IPS-NIHi7 (cell line): Measurements from ENCODE around the gene ZNF695.
A peak's percentile ranks its signal among the peaks of the same experiment; 100 is the strongest.
"Not testable (repeated sequence)": the region's sequence is repeated elsewhere in the genome, so short reads cannot be mapped to it uniquely, and the experiment has no call there.

Experiments used
- DNase-seq: peaks from one replicate; pipeline ENCODE4 v3.0.0; 2012; ENCODE audit warnings: mixed read lengths; ENCODE audit errors: extremely low spot score

ZNF695 gene

GRCh38 chr1:247007511-247008405, at the start of gene ZNF695:
Gene ZNF695 (minus strand): TSS chr1:247008057. CDS start chr1:247007908, 149 bp downstream.
- DNase-seq, result peak; percentile 99

- DNase-seq, result no peak
Observed at GRCh38 chr1:247056071-247056470, 48.2 kb upstream of the ZNF695 start.

- no peak for DNase-seq
Observed at GRCh38 chr1:247054992-247055415, 47.1 kb upstream of the ZNF695 start.

- no peak for DNase-seq
Observed at GRCh38 chr1:247047702-247048101, 39.8 kb upstream of the ZNF695 start.

GRCh38 chr1:247047260-247047659, 39.4 kb upstream of the ZNF695 start:
- DNase-seq, result no peak

GRCh38 chr1:247043406-247043805, 35.5 kb upstream of the ZNF695 start:
- DNase-seq, result no peak

- DNase-seq, result no peak
Observed at GRCh38 chr1:247037511-247038320, 29.9 kb upstream of the ZNF695 start.

- not testable (repeated sequence) for DNase-seq
Observed at GRCh38 chr1:247032306-247032705, 24.4 kb upstream of the ZNF695 start.

GRCh38 chr1:247024658-247025057, 16.8 kb upstream of the ZNF695 start:
- DNase-seq, result not testable (repeated sequence)

- no peak for DNase-seq
Observed at GRCh38 chr1:247013391-247013790, 5.5 kb upstream of the ZNF695 start.

- no peak for DNase-seq
Observed at GRCh38 chr1:247008406-247008799, 546 bp upstream of the ZNF695 start.

GRCh38 chr1:247004081-247004480, 3.8 kb downstream of the ZNF695 start:
- DNase-seq, result not testable (repeated sequence)

- no peak for DNase-seq
Observed at GRCh38 chr1:246989901-246990300, 18.0 kb downstream of the ZNF695 start.

GRCh38 chr1:246988316-246988715, 19.5 kb downstream of the ZNF695 start:
- DNase-seq, result no peak

- no peak for DNase-seq
Observed at GRCh38 chr1:246987083-246987690, 20.7 kb downstream of the ZNF695 start.

GRCh38 chr1:246978785-246979184, 29.1 kb downstream of the ZNF695 start:
- no peak for DNase-seq

- DNase-seq, result no peak
Observed at GRCh38 chr1:246978281-246978680, 29.6 kb downstream of the ZNF695 start.

- no peak for DNase-seq
Observed at GRCh38 chr1:246971969-246972368, 35.9 kb downstream of the ZNF695 start.

GRCh38 chr1:246971090-246971721, 36.7 kb downstream of the ZNF695 start:
- DNase-seq, result no peak

GRCh38 chr1:246969621-246970020, 38.2 kb downstream of the ZNF695 start:
- DNase-seq, result no peak

- DNase-seq, result no peak
Observed at GRCh38 chr1:246966502-246966901, 41.4 kb downstream of the ZNF695 start.
